HG02610 (cell line): ENCODE measurements around the gene BARHL2.

Source experiments
- ATAC-seq: cut with Tn5 transposase; IDR thresholded peaks from one replicate; pipeline ENCODE4 v1.9.1; 2021; ENCODE audit warnings: mild to moderate bottlenecking, moderate library complexity; ENCODE audit not compliant: unreplicated experiment

Gene BARHL2

DNA sequence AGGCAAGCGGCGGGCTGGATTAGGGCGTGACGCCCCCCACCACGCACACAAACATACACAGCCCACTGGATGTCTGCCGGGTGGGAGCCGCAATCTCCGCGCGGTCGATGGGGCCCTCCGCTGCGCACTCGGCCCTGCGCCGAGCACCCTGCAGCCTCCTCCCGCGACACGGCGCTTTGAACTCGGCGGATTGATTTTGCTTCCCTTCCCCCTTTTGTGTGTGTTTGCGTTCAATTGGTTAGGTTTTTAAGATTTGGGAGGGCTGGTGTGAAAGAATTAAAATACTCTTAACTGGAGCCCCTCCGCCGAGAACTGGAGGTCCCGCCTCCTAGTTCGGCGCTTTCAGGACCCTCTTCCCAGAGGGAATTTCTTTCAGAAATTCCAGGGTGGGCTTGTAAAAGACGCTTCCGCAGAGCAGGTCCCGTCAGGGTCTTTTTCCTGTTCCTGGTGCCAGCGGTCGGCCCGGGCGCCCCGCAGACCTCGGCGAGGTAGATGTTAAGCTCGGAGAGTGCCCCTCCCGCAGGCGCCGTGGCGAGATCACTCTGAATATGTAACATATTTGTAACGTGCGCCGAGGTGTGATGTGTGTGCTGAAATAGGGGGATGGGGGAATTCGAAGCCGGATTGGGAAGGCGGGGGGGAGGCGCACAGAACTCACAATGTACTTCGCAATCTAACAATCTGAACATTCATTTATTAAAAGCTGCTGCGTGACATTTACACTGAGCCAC lies 8.0 kb upstream of the BARHL2 start:
- no peak for ATAC-seq

DNA sequence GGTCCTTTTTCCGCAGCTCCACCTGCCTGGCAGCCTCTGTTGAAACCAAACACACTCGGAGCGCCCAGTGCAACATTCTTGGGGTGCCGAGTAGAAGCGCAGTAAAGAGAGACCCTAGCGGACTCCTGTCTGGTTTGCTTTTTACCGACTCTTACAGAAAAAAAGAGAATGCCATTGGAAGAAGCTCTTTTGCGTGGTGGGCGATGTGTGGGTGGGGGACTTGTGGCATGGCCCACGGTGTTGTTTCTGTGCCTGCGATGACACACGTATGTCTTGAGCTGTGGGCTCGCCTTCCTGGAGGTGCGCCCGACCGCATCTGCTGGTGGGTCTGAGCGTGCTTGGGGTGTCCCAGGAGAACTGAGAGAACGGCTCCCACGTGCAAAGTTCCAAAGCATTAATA lies 7.3 kb upstream of the BARHL2 start:
- ATAC-seq = no peak

DNA sequence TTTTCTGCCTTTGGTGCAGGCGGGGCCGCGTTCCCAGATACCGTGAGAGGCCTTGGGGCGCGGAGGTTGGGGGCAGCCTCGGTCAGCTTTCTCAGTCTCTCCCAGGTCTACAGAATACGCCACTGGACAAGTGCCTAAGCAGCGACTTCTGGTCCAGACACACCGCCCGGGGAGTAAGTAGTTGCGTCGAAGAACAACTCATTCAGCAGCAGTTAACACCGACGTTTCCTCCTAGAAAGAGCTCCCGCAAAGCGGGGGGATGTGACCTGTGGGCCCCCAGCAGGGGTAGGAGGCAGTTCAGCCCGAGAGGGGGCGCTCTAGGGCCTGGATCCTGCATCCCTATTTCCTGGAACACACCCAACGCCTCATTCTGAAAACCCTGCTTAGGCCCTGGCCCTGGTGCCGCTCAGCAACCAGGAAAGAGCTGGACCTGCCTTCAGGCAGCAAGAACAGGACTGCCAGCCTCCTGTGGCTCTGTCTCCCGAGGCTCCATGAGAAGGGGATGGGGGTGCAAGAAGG lies 6.5 kb upstream of the BARHL2 start:
- no peak for ATAC-seq

DNA sequence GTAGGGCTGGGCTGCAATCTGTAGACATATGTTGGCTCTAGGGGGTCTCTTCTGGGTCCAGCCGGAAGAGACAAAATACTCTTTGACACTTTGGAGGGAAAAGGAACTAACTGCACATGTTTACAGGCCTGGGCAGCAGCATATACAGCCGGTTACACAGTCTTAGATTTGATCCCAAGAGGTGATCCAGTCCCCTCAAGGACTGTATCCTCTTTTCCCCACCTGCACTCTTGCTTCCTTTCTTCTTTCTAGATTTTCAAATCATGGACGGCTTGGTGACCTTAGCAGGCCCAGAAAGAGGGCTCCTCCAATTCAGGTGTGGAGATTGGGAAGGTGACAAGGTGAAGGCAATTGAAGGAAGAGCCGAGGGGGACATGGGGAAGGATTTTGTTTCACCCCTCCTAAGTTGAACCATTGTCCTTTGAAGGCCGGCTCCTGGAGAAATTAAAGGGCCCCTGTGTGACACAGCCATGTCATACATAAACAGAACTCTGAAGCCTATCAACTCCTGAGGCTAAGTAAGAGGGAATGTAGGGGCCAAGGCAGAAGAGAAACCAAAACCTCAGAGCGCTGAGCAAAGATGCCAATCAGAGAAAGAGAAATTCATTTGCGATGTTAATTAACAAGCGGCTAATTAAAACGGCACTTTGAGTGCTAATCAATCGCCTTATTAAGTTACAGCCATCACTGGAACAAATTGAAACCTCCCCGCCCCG lies 5.9 kb upstream of the BARHL2 start:
- ATAC-seq = no peak

DNA sequence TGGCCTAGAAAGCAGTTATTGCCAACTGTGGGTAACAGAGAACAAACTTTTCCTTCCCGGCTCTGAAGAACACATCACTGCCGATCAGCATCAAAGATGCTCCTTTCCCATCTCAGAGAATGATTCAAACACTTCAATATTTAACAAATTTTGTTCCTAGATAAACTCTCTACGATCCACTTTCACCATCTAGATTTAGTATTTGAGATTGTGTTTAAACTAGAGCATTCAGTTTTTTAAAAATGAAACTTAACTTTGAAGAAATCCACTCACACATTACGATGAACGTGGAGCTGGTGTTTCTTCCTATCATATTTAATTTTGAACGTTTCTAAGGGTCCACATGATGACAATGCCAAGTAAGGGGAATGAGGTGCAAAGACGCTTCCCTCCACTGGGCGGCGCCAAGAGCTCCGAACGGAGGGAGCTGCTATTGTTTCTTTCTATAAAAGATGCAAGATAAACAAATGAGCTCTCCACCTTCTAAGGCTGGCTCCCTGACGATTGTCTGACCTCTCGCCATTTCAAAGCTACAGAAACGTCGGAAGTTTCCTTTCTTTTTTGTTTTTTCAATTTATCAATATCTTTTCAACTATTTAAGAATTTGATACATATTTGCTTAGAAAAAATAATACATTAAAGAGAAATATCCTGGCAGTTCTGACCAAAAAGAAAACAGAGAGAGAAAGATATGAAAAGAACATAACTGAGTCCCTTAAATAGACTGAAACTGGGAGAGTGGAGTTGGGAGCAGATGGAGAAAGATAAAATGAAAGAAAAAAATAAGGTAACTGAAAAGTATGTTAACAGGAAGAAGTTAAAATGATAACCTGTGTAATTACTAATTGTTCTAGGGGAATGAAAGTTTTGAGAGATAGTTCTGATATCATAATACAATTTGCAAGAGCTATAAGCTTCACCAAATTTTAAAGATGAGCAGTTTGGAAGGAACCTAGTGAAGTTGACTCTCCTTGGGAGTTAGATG lies 4.4 kb upstream of the BARHL2 start:
- ATAC-seq = peak; percentile 62

DNA sequence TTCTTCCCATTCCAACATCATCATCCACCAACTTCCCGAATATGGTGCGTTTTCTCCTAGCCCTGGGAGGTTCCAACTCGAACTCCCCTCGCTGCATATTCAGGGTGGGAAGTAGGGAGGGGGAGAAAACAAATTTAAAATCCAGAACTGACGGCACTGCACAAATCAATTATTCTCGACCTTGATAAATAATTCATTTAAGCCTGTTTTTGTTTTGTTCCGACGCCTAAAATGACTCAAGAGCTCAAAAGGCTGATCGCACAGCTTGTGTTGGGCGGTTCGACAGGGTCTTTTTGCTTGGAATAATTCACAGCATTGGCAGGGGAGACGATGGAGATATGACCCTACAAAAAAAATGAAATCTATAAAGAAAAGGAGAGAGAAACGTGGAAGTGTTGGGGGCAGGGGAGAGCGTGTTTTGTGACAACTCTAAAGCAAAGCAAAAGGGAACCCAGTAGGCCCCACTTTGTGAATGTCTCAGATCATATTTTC lies 3.1 kb upstream of the BARHL2 start:
- no peak for ATAC-seq

DNA sequence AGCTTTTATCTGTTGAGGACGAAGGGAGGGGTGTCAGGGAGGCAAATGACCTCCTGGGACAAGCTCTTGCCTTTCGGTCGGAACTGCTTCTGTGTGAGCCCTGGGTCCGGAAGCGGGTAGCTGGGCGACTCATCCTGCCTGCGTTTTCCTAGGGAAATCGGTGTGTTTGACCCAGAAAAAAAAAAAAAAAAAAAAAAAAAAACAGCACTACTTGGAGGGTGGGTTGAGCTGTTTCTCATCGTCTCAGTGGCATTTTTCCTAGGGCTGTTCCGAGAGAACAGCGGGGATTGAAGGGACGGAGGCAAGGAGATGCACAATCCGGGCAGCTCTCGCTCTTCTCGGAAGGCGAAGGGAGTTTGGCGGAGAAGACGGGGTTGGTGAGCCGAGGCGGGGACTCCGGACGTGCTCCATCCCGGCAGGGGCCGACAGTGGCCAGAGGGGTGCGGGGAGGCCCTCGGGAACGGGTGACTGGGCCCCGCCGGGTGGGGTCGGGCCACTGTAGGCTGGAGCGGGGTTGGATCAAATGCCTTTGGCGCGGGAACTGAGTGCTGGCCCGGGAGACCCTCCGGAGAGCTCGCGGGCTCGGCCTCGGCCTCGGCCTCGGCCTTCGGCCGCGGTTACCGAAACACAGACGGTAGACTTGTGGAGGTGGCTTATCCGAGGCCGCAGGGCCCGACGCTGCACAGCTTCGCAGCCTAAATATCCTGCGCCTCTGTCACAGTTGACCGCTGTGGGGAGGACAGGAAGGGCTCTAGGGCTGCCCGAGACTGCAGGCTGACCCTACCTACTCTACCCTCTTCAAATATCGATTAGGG lies 2.4 kb upstream of the BARHL2 start:
- ATAC-seq = no peak

DNA sequence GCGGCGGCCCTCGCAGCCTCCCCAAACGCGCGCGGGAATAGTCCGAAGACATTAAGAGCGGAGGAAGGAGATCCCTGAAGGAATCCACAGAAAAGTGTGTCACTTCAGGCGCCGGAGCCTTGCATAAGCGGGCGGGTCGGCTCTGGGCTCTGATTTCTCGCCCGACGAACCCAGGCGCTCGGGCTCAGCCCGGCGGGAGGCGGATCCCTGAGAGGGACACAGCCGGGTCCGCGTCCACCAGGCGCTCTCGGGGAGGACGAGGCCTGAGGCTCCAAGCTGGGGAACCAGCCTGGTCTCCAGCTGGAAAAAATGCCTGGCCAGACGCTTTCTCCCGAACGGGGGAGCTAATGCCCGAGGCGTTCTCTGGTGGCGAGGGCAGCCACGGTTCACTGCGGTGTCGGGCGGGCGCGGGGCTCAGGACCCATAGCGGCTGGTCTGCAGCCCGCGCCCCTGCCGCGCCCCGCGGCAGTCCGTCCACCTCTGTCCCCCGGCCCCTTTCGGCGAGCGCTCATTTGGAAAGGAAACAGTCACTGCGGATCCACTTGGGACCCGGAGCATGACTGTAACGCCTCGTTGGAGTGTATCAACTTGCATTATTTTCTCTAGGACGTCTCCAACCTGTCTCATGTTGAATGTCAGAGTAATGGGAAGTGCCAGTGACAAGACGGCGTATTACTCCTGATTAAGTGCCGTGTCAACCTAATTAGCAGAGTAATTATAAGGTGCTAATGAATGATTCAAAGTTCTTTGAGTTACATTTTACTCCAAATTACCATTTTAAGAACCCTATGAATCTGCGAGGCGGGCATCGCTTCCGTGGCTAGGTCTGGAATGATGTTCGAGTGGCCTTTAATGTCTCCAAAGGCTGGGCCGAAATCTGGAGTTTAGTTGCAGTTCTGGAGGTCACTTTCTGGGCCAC lies 1.6 kb upstream of the BARHL2 start:
- no peak for ATAC-seq

DNA sequence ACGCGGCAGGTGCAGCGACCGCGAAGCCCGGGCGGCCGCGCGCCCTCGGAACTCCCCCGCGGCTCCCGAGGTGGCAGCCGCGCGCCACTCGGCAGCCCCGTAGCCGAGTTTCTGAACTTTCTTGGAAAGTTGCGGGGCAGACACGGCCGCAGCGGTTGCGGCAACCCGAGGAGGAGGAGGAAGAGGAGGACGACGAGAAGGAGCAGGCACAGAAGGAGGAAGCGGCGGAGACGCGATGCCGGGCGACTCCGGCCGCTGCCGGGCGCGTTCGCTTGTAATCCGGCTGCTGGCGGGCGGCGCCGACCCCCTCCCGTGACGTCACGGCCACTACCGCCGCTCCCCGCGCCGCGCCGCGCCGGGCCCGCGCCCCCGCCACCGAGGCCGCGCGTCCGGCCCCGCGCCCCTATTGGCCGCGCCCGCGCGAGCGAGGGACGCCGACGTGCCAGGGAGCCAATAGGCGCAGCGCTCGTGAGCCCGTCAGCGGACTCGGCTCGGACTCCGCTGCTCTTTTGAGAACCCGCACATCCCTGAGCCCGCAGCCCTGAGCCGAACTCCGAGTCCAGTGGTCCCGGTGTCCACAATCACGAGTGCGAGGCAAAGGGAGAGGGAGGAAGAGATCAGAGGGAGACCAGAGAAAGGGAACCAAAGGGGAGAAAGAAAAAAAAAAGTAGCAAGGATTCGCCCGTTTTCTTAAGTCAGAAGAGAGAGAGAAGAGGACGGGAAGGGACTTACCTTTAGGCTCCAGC lies 736 bp upstream of the BARHL2 start:
- ATAC-seq = no peak

DNA sequence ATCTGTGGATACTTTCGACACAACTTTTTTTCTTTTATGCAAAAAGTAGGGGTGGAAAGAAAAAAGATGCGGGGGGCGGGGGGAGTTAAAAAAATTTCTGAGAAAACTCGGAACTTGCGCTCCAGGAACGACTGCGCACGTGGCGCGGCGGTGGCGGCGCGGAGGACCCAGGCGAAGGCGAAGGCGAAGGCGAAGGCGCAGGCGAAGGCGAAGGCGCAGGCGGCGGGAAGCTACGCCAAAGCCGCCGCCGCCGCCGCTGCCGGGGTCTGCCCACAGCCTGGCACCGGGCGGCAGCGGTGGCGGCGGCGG lies 208 bp upstream of the BARHL2 start:
- ATAC-seq = no peak

DNA sequence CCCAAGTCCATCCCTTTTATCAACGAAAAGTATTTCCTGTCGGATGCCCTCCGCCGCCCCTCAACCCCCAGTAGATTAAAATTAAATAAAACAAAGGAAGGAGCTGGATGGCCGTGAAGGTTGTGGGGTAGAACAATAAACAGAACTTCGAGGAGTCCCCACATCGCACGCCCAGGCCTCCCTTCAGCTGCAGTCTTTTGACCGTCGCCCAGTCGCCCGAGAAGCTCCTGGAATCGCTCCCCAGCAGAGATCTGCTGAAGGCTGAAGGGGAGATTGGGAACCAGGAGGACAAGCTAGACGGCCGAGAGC lies 905 bp downstream of the BARHL2 start:
- ATAC-seq = no peak

DNA sequence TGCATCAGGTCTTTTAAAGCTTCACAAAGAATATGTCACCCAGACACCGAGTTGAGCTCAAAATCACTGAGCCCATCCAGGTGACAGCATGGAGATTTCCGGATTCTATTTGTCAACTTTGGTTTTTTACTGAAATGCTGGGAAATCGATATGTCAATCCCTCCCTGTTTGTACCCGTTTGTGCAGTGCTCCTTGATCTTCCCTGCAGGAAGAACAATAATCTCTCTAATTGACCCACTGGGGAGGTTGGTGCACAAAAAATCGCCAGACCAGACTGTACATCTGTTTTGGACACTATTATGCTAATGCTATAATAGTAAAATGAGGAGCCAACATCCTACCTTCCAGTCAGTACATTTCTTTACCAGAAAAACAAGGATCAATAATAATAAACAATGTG lies 1.8 kb downstream of the BARHL2 start:
- no peak for ATAC-seq

DNA sequence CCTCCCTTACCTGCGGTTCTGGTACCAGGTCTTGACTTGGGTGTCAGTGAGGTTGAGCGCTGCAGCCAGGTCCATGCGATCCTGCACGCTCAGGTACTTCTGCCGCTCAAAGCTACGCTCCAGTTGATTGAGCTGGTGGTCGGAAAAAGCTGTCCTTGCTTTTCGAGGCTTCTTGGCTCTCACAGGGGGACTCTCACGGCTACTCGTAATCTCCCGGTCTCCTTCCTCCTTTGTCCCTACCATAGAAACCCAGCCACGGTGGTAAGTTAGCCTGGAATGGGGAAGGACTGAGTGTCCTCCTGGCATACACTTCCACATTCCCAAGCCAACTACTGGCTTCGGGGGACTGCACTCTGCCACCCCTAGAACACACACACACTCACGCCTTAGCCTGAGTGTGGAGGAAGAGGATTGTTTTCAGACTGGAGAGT lies 2.6 kb downstream of the BARHL2 start:
- ATAC-seq = no peak

DNA sequence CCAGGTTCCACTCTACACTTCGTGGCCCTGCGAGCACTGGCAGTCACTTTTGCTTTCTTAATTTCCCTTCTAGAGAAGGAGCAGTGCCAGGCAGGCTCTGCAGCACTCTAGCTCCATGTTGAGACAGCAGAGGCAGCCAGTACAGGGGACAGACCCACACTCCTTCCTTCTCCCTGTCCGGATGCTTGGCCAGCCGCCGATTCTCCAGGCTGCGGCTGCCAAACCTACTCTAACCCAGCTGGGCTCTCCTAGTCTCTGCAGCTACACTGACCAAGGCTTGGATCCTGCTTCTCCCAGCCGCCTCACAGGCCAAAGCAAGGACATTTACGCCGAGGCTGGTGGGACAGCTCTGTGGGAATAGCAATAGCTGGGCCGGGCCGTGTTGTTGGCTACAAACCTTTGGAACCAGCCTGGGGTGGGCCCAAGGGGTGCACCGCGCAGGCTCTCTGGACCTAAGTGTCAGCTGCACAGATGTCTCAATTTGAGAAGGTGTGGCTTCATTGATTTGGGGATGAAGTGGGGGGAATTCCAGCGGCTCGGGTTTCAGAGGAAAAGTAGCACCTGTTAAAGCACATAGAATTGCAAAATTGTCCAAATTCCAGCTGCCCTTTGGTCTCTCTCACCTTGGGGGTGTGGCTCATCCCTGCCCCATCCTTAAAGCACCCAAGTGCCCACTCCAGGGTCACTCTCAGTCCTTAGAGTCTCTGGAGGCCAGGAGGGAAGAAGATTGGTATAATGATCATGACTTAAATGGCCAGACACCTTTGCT lies 3.2 kb downstream of the BARHL2 start:
- no peak for ATAC-seq

DNA sequence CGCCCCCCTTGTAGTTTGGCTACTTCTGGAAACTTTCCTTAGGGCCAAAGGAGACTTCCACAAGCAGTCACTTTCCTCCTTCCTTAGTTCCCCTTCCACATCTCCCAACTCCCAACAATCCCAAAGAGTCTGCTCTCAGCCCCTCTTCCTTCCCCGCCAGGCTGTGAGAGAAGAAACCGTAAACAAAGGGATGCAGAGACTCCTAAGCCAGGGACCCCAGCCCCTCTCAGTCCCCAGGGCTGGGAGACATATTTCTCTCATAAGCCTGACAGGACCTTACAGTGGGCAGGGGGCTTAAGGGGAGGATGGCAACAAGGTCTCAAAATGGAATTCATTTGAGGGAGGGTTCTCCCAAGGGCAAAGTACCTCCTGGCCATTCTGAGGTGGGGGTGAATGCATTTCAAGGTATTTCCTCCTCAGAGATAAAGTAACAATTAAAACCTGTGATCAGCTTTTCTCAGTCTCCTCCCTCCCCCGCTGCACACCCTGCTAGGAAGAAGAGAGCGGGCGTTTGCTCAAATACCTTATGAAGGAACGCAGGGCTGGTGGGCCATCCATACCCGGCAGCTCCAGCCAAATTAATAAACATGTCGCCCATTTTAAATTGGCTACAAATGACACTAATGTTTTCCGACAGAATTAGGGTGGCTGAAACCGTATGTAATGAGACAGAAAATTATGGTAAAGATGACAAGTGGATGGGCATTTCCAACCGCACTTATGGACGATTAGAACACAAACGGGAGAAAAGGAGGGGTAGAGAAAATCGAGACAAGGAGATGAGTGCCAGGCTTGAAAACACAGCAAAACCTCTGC lies 4.0 kb downstream of the BARHL2 start:
- no peak for ATAC-seq

DNA sequence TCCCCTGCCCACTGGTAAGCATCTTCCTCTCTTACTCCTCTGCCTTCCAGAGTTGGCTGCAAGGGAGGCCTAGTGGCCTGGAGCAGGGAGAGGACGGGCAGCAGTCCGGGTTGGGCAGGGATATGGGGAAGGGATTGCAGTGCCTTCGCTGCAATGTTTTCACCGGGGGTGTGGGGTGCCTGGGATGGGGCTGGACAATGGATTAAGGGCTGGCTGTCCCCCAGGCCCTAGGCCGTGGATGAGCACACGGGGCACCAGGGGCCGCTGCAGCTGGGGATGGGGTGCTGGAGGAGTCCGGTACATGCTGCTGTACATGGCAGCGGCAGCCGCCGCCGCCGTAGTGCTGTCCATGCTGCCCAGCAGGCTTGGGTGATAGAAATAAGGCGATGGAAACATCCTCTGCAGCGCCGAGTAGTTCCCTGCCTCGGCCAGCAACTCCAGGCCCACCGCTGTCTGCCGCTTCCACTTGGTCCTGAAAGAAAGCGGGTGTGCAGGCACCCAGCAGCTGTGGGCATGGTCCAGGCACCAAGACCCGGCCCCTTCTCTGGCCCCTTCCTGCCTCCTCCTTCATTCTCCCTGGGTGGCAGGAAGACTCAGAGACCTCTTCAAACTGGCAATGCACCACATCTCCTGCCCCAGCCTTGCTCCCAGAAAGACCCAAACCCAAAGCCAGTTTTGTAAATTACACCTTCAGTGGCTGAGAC lies 4.8 kb downstream of the BARHL2 start:
- no peak for ATAC-seq

DNA sequence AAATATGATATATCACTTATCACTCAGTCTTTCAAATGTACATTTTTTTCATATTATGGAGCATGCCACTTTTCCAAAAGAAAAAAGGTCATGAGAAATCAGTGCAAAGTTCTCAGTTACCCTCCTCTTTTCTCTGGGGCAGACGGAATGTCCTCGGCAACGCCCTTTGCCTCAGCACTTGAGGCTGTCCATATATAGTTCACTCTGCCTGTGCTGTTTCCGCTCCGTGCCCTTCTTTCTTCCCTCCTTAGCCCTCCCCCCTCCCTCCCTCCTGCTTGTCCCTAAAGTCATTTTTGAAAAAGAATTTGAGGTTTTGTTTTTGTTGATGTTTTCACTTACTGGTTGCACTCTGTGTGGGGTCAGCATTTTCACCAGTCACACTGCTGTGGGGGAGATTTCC lies 5.4 kb downstream of the BARHL2 start:
- no peak for ATAC-seq
